GM18526 (cell line): ENCODE results near the gene WWC1.

ENCODE experiments used
- POLR2A ChIP-seq: IDR thresholded peaks from 3 replicates; pipeline ENCODE4 v1.6.1; 2011; ENCODE audit not compliant: insufficient read length; ENCODE audit errors: extremely low read depth

WWC1 gene

DNA sequence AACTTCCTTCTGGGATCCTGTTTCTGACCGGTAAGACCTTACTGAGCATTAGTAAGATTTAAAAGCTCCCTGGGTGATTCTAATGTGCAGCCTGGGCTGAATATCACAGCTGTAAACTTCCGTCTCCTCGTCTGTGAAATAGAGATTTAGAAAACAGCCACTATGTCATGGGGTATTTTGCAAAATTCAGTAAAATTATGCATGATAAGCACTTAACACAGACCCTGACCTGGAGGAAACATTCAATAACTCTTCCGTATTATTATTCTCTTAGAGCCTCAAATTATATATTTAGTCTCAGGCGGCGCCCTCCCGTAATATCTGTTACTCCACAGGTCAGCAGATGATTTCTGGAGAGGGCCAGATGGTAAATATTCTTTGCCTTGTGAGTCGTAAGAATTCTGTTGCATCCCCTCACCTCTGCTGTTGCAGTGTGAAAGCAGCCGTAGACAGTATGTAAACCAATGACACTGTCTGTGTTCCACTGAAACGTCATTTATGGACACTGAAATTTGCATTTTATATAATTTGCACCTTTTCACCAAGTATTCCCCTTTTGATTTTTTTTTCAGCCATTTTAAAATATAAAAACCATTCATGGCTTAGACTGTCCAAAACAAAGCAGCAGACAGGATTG is 155.7 kb downstream of the WWC1 start:
- TF ChIP-seq POLR2A, result no peak

DNA sequence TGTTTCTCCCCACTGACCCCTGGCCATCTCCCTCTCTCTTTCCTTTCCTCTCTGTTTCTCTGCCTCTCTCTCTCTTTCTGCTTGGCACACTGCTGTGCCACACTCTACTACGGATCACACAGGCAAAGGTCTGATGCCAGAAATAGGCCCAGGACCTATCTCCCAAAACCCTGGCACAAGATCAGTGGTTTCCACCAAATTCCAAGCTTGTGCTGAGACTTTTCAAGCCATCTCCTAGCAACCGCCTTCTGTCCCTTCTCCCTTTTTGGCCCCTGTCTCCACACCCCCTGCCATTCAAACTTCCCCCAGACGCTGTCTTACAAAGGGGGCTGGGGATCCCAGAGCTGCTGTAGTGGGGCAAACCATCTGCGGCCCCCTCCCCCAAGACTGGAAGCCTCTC is 156.4 kb downstream of the WWC1 start:
- TF ChIP-seq POLR2A, result no peak

DNA sequence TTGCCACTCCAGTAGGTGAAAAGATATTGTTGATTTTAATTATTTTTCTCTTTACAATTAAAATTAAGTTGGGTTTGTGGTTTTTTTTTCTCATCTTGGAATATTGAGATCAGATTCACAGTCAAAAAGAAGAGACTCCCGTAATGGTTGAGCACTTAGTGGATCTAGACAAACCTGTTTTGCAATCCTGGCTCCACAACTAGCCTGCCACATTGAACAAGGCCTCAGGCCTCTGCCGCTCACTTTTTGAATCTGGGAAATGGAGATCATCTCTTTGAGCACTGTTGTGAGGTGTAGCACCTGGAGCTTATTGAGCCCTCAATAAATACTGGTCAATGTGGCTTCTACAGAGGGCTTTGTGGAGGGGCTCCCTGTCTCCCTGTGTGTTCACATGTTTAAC is 157.7 kb downstream of the WWC1 start:
- no peak for TF ChIP-seq POLR2A

DNA sequence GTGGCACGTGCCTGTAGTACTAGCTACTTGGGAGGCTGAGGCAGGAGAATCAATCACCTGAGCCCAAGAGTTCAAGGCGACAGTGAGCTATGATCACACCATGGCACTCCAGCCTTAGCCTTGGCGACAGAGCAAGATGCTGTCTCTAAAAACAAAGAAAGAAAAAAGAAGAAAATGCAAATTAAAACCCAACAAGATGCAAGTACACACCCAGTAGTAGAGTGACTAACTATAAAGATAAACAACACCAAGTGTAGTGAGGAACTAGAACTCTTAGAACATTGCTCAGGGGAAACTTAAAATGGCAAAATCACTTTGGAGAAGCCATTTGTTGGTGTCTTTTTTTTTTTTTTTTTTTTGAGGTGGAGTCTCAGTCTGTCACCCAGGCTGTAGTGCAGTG is 160.1 kb downstream of the WWC1 start:
- no peak for TF ChIP-seq POLR2A

DNA sequence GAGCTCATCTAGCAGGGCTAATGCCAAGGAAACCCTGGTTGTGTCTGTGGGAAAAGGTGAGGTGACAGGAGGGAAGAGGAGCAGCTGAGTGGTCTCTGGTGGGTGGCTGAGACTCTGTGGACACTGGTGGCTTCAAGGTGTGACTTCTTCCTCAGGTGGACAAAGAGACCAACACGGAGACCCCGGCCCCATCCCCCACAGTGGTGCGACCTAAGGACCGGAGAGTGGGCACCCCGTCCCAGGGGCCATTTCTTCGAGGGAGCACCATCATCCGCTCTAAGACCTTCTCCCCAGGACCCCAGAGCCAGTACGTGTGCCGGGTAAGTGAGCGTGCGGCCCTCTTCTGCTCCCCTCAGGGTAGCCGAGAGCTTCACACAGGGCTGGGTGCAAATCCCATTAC is 163.8 kb downstream of the WWC1 start:
- no peak for TF ChIP-seq POLR2A

DNA sequence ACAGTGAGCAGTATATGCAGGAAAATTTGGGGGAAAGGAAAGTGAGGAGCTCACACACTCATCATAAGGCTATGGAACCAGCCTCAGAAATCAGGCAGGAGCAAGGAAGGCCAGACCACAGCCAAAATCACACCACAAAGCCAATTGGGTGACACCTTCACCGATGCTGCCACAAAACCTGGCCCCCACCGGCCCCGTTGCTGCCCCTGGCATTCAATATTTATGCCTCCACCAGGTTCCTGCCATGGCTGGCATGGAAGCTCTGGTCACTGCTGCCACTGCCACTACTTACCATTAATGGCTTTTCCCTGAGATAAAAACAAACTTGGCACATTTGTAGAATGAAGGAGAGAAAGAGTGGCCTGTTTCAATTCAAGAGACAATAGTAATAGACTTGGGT is 166.1 kb downstream of the WWC1 start:
- TF ChIP-seq POLR2A, result no peak

DNA sequence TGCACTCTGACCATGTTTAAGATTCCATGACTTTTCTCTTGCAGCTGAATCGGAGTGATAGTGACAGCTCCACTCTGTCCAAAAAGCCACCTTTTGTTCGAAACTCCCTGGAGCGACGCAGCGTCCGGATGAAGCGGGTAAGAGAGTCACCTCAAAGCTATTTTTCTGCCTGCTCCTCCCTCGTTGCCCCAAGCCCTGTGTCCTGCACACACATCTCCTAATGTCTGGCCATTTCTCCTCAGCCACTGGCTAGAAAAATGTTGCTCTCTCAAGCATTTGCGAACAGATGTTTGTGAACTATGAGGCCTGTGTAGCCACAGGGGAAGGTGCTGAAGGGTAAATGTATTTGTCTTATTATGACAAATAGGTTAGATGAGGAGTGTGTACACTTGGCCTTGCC is 169.2 kb downstream of the WWC1 start:
- no peak for TF ChIP-seq POLR2A

DNA sequence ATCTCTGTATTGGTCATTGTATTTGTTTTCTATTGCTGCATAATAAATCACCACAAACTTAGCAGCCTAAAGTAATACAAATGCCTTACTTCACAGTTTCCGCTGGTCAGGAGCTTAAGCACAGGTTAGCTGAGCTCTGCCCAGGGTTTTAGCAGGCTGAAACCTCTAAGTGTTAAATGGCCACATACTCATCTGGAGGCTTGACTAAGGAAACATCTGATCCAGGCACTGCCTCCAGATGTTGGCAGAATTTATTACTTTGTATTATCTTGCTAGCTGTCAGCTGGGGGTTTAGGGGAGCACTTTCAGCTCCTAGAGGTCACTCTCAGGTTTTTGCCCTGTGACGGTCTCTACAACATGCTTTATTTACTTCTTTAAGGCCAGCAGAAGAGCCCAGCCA is 171.6 kb downstream of the WWC1 start:
- TF ChIP-seq POLR2A, result no peak

DNA sequence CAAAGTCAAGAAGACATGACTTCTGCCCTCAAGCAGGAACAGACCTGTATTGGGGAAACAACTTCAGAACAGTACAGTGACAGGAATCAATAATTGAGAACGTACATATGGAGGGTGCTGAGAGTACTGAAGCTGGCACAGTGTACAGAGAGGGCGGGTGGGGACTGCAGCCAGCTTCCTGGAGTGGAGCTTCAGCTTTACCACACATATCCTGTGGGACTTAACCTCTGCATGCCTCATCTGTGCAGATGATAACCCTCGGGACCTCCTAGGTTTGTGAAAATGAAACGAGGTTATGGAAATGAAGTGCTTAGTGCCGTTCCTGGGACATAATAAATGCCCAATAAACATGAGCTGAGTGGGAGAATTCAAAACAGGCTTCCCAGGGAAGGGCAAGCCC is 172.8 kb downstream of the WWC1 start:
- TF ChIP-seq POLR2A, result no peak

DNA sequence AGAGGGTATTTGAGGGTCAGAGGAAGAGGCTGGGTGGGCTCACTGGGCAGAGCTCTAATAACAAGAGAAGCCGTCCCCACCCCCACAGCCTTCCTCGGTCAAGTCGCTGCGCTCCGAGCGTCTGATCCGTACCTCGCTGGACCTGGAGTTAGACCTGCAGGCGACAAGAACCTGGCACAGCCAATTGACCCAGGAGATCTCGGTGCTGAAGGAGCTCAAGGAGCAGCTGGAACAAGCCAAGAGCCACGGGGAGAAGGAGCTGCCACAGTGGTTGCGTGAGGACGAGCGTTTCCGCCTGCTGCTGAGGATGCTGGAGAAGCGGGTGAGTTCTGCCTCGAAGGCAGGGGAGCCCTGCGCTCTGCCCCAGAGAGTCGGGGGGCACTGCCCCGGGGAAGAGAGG is 173.2 kb downstream of the WWC1 start:
- TF ChIP-seq POLR2A, result no peak

DNA sequence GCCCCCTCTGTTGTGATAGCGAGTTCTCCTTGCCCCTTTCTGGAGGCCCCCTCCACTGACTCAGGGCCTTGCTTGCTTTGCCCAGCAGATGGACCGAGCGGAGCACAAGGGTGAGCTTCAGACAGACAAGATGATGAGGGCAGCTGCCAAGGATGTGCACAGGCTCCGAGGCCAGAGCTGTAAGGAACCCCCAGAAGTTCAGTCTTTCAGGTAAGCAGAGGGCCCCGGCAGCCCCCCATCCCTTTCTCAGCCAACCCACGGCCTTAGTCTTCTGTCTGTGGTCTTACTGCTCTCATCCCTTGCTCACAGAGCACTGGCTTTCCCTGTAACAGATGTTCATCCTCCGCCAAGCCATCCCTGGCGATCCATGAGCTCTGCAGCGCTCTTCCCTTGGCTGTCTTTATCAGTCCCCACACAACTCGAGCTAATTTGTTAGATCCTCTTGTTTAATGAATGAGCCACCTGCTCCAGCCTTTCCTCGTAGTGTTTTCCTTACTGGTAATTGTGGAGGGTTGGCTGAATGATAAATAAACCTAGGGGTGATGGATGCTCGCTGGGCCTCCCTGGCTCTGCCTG is 176.4 kb downstream of the WWC1 start:
- TF ChIP-seq POLR2A, result no peak

DNA sequence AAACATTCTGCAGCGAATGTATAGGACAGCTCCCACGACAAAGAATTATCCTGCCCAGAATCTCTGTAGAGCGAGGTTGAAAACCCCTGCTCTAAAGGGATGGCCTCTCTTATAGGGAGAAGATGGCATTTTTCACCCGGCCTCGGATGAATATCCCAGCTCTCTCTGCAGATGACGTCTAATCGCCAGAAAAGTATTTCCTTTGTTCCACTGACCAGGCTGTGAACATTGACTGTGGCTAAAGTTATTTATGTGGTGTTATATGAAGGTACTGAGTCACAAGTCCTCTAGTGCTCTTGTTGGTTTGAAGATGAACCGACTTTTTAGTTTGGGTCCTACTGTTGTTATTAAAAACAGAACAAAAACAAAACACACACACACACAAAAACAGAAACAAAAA is 177.4 kb downstream of the WWC1 start:
- no peak for TF ChIP-seq POLR2A

DNA sequence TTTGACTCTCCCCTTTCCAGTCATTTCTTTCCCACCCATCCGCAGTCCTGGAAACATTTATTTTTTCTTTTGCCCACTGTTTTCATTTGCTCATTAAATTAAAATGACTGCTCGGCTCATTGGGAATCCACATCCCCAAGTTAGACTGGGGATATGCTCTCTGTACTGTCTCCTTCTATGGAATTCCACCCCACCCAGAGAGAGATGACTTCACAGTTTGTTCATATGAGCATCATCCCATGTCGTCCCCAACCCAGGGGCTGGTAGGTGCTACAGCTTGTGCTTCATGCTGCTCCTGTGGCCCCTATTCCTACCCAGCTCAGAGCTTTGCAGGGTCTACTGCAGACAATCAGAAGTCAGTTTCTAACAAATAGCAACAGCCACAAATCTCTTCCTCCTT is 178.4 kb downstream of the WWC1 start:
- no peak for TF ChIP-seq POLR2A

DNA sequence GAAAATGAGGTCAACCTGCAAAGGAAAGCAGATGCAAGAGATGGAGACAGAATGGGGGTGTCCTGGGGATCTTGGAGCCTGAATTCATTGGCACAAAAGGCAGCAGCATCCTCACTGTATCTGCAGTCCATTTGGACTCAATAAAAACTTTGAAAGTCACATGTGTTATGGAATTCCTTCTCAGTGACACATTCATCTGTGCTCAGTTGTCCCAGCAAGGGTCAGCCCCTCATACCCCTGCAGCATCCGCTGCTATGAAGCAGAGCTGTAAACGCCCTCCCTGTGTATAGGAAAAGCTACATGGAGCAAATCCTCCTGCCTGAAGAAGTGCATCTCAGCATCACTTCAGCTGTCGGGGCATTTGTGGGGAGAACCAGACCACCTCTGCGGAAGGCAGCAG is 180.3 kb downstream of the WWC1 start:
- no peak for TF ChIP-seq POLR2A

DNA sequence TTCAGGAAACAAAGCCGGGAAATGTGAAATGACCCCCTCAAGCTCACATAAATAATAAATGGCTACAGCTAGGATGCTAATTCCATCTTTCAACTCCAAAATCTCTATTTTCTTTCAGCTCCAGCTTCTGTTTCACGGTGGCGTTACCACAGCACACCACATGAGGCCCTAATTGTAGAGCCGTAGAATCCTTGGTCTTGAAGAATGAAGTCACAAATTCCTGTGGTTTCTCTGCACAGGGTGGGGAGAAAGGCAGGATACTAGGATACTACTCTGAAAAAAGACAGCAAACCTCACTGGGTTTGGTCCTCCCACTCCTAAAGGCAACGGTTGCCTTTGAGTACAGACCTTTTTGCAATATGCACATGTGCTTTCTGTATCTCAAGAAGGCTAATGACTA is 180.9 kb downstream of the WWC1 start:
- no peak for TF ChIP-seq POLR2A

DNA sequence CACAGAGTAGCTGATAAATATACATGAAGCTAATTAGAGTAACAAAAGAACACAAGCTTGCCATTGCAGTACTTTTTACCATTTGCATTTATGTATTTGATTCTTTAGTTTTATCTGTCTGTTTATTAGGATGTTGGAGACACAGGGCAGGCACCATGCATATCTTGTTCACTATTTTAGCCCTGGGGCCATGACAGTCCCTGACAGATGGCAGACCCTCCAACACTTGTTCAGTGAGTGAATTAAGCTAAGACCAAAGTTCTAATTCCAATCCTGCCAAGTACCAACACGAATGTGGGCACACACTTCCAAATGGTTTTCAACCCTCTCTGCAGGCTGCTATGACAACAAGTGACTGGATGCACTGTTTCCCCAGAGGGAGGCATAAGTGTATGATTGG is 182.9 kb downstream of the WWC1 start:
- TF ChIP-seq POLR2A, result no peak

DNA sequence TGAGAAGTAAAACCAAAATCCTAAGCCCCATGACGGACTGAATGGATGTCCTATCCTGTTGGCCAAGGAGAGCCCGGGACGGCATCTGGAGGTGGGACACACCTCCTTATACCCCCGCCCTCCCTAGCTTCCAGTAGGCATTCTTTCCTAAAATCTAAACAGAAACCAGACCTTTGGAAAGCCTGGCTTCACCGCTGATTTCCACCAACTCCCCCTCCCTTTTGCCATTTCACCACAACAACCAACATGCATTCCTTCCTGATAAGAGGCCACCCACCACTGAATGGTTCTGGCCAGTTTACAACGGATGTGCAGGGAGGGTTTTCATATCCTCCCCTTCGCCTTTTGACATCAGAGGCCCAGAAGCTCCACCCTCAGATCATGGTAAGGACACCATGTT is 185.6 kb downstream of the WWC1 start:
- TF ChIP-seq POLR2A, result no peak

DNA sequence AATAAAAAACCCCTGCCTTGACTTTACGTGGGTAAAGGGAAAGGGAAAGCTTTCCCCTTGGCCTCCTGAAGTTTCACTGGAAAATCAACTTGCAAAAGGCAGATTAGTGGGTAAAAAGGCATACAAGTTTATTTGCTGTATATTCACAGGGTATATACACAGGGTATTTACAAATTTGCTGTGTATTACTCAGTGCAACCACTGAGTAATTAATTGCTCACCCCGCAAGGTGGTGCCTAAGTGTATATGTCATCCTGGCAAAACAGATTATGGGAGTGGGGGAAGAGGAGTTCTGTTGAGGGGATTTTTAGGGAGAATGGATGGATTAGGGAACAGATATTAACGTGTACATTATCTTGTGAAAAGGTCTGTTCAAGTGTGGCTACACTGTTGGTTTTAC is 187.7 kb downstream of the WWC1 start:
- TF ChIP-seq POLR2A, result no peak

DNA sequence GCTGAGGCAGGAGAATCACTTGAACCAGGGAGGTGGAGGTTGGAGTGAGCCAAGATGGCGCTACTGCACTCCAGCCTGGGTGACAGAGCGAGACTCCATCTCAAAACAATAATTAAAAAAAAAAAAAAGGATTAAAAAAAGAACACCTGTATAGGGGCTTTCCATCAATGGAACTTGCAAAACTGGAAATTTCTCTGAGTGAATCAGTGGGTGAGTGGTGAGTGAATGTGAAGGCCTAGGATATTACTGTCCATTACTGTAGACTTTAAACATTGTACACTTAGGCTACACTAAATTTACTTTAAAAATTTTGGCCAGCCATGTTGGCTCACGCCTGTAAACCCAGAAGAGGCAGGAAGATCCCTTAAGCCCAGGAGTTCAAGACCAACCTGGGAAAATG is 189.2 kb downstream of the WWC1 start:
- TF ChIP-seq POLR2A, result no peak
